ENCODE measurements around the gene MC5R.

Gene MC5R

DNA sequence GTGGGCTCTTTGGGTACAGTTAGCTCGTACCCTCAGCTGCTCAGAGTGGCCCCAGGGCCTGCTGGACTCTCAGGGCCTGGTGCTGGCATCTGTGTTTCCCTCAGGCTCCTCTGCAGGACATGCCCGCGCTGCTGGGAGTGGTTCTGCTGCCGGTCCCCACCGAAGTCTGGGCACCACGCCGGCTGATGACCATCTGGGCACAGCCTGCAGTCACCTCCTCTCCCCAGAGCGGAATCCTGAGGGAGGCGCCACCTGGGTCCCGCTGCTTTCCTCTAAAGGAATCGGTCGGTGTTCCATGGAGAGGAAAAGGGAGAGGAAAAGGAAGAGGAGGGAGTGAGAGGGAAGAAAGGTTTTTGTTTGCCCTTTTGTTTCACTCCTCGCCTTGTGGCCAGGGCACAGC lies 47.8 kb downstream of the MC5R start:
- no peak overlapping the region for H3K4me3 ChIP-seq (ENCODE audit: low read length, poor library complexity, severe bottlenecking)
- H3K4me1 ChIP-seq (ENCODE audit: insufficient read depth, low read length, poor library complexity, severe bottlenecking), result no peaks in the 10 kb centered on the region
- no peak overlapping the region for H3K4me2 ChIP-seq (ENCODE audit: low read depth, low read length, poor library complexity, severe bottlenecking)
- no peaks in the 10 kb centered on the region for H3K9me2 ChIP-seq (replicated peaks; ENCODE audit: low read depth, low read length)
- TF ChIP-seq, protein P1, sequence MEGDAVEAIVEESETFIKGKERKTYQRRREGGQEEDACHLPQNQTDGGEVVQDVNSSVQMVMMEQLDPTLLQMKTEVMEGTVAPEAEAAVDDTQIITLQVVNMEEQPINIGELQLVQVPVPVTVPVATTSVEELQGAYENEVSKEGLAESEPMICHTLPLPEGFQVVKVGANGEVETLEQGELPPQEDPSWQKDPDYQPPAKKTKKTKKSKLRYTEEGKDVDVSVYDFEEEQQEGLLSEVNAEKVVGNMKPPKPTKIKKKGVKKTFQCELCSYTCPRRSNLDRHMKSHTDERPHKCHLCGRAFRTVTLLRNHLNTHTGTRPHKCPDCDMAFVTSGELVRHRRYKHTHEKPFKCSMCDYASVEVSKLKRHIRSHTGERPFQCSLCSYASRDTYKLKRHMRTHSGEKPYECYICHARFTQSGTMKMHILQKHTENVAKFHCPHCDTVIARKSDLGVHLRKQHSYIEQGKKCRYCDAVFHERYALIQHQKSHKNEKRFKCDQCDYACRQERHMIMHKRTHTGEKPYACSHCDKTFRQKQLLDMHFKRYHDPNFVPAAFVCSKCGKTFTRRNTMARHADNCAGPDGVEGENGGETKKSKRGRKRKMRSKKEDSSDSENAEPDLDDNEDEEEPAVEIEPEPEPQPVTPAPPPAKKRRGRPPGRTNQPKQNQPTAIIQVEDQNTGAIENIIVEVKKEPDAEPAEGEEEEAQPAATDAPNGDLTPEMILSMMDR (conservative IDR thresholded peaks at IDR 0.05; ENCODE audit: low read length), result no peak
- TF ChIP-seq EZH2phosphoT487 (IDR thresholded peaks at IDR 0.05; ENCODE audit: borderline replicate concordance), result no peak
- H3K79me2 ChIP-seq (ENCODE audit: insufficient read depth, low read length), result no peaks in the 10 kb centered on the region
- no peaks in the 10 kb centered on the region for H4K20me1 ChIP-seq (ENCODE audit: insufficient read depth, low read length, poor library complexity, severe bottlenecking)
- no peaks in the 10 kb centered on the region for H3F3A ChIP-seq (ENCODE audit: low read depth)
- H3K9me3 ChIP-seq (ENCODE audit: insufficient read depth, low read depth, low read length), result no peaks in the 10 kb centered on the region
- H3K27me3 ChIP-seq (ENCODE audit: insufficient read depth, low read length, poor library complexity, severe bottlenecking), result no peaks in the 10 kb centered on the region
- no peak overlapping the region for H2AFZ ChIP-seq (ENCODE audit: low read length)
- H3K36me3 ChIP-seq (ENCODE audit: insufficient read depth, low read length), result no peaks in the 10 kb centered on the region
- no peak overlapping the region for H3K9ac ChIP-seq (ENCODE audit: low read depth, low read length, poor library complexity, severe bottlenecking)

DNA sequence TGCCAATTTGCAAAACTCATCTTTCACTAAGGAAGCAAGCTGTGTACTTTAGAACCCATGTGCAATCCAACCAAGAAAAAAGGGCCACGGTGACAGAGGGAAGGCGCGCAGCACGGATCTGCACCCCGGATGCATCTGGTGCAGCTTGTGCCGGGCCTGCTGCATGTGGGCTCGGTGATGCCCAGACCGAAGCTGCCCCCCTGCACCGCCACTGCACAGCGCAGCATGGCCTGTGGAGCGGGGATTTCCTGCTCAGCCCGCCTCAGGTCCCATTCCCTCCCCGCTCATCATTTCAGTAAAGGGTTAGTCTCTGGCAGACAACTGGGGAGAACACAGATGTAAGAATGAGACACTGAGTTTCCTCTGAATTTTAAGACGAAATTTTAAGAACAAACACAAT lies 48.4 kb downstream of the MC5R start:
- no peak overlapping the region for H2AFZ ChIP-seq (ENCODE audit: low read length)
- no peaks in the 10 kb centered on the region for H3K79me2 ChIP-seq (ENCODE audit: insufficient read depth, low read length)
- H3F3A ChIP-seq (ENCODE audit: low read depth), result no peaks in the 10 kb centered on the region
- no peaks in the 10 kb centered on the region for H3K9me3 ChIP-seq (ENCODE audit: insufficient read depth, low read depth, low read length)
- no peaks in the 10 kb centered on the region for H3K4me1 ChIP-seq (ENCODE audit: insufficient read depth, low read length, poor library complexity, severe bottlenecking)
- H3K9me2 ChIP-seq (replicated peaks; ENCODE audit: low read depth, low read length), result no peaks in the 10 kb centered on the region
- H3K4me3 ChIP-seq (ENCODE audit: low read length, poor library complexity, severe bottlenecking), result no peak overlapping the region
- H3K9ac ChIP-seq (ENCODE audit: low read depth, low read length, poor library complexity, severe bottlenecking), result no peak overlapping the region
- H3K4me2 ChIP-seq (ENCODE audit: low read depth, low read length, poor library complexity, severe bottlenecking), result no peak overlapping the region
- H3K36me3 ChIP-seq (ENCODE audit: insufficient read depth, low read length), result no peaks in the 10 kb centered on the region
- no peak for TF ChIP-seq EZH2phosphoT487 (IDR thresholded peaks at IDR 0.05; ENCODE audit: borderline replicate concordance)
- TF ChIP-seq, protein P1 (conservative IDR thresholded peaks at IDR 0.05; ENCODE audit: low read length), result no peak
- H4K20me1 ChIP-seq (ENCODE audit: insufficient read depth, low read length, poor library complexity, severe bottlenecking), result no peaks in the 10 kb centered on the region
- H3K27me3 ChIP-seq (ENCODE audit: insufficient read depth, low read length, poor library complexity, severe bottlenecking), result no peaks in the 10 kb centered on the region

DNA sequence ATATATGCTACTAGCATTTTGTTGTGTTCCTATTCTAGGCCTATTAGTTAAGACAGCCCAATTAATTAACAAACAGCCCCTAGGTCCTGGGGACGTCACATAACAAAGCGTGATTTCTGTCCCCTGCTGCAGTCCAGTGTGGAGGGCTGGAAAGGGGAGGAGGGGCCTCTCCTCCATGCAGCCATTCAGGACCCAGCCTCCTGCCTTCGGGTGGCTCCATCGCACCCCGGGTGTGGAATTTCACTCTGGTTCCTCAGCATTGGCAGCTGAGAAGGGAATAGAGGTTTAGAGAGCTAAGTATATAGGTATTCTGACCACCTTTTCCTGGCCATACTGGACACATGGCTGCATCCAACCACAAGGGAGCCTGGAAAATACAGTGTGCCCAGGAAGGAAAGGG lies 49.0 kb downstream of the MC5R start:
- Histone ChIP-seq H3K9me3 (ENCODE audit: insufficient read depth, low read depth, low read length) (no peaks in the 10 kb centered on the region), H3K36me3 (ENCODE audit: insufficient read depth, low read length) (no peaks in the 10 kb centered on the region), H3K27me3 (ENCODE audit: insufficient read depth, low read length, poor library complexity, severe bottlenecking) (no peaks in the 10 kb centered on the region), H3F3A (ENCODE audit: low read depth) (no peaks in the 10 kb centered on the region), H4K20me1 (ENCODE audit: insufficient read depth, low read length, poor library complexity, severe bottlenecking) (no peaks in the 10 kb centered on the region), H2AFZ (ENCODE audit: low read length) (no peak overlapping the region), H3K4me1 (ENCODE audit: insufficient read depth, low read length, poor library complexity, severe bottlenecking) (no peaks in the 10 kb centered on the region), H3K4me2 (ENCODE audit: low read depth, low read length, poor library complexity, severe bottlenecking) (no peak overlapping the region), H3K9me2 (replicated peaks; ENCODE audit: low read depth, low read length) (no peaks in the 10 kb centered on the region), H3K79me2 (ENCODE audit: insufficient read depth, low read length) (no peaks in the 10 kb centered on the region), H3K4me3 (ENCODE audit: low read length, poor library complexity, severe bottlenecking) (no peak overlapping the region), H3K9ac (ENCODE audit: low read depth, low read length, poor library complexity, severe bottlenecking) (no peak overlapping the region)
- TF ChIP-seq EZH2phosphoT487 (IDR thresholded peaks at IDR 0.05; ENCODE audit: borderline replicate concordance), result no peak
- TF ChIP-seq, protein P1 (conservative IDR thresholded peaks at IDR 0.05; ENCODE audit: low read length), result no peak
